HG02884 (cell line): ENCODE measurements around the gene C1orf159.
A peak's percentile ranks its signal among the peaks of the same experiment; 100 is the strongest.
"Not testable (repeated sequence)": the region's sequence is repeated elsewhere in the genome, so short reads cannot be mapped to it uniquely, and the experiment has no call there.

ENCODE experiments used
- ATAC-seq: cut with Tn5 transposase; IDR thresholded peaks from one replicate; pipeline ENCODE4 v1.9.1; 2021; ENCODE audit warnings: mild to moderate bottlenecking, moderate library complexity; ENCODE audit not compliant: unreplicated experiment

C1orf159 gene

GRCh38 chr1:1069711-1070676 lies 45.9 kb downstream of the C1orf159 start:
- ATAC-seq, result no peak

GRCh38 chr1:1069056-1069710 lies 46.7 kb downstream of the C1orf159 start:
- no peak for ATAC-seq

- no peak for ATAC-seq
Measured at GRCh38 chr1:1068517-1069055, 47.3 kb downstream of the C1orf159 start.

GRCh38 chr1:1067860-1068516 lies 47.9 kb downstream of the C1orf159 start:
- no peak for ATAC-seq

GRCh38 chr1:1067284-1067859 lies 48.5 kb downstream of the C1orf159 start:
- no peak for ATAC-seq

GRCh38 chr1:1066403-1067283 lies 49.2 kb downstream of the C1orf159 start:
- no peak for ATAC-seq

- not testable (repeated sequence) for ATAC-seq
Measured at GRCh38 chr1:1065940-1066304, 50.0 kb downstream of the C1orf159 start.

- ATAC-seq, result no peak
Measured at GRCh38 chr1:1065265-1065939, 50.5 kb downstream of the C1orf159 start.

- peak; percentile 44 for ATAC-seq
Measured at GRCh38 chr1:1063945-1064831, 51.7 kb downstream of the C1orf159 start.

- no peak for ATAC-seq
Measured at GRCh38 chr1:1063261-1063944, 52.5 kb downstream of the C1orf159 start.

- no peak for ATAC-seq
Measured at GRCh38 chr1:1062348-1063163, 53.3 kb downstream of the C1orf159 start.

- ATAC-seq, result no peak
Measured at GRCh38 chr1:1061682-1062345, 54.1 kb downstream of the C1orf159 start.

- no peak for ATAC-seq
Measured at GRCh38 chr1:1060281-1061000, 55.4 kb downstream of the C1orf159 start.

- ATAC-seq, result no peak
Measured at GRCh38 chr1:1059494-1060280, 56.2 kb downstream of the C1orf159 start.

- ATAC-seq, result no peak
Measured at GRCh38 chr1:1058921-1059493, 56.9 kb downstream of the C1orf159 start.
